ACHN (cell line): ENCODE results near the gene C5orf15.
A peak's percentile ranks its signal among the peaks of the same experiment; 100 is the strongest.
"Not testable (repeated sequence)": the region's sequence is repeated elsewhere in the genome, so short reads cannot be mapped to it uniquely, and the experiment has no call there.

Experiments
- DNase-seq: peaks from one replicate; pipeline ENCODE4 v3.0.0-alpha.2; 2015
- in situ Hi-C: cut with HindIII; loops from 2 replicates; pipeline ENCODE4 v1.10.0; 2017; ENCODE audit warnings: low sequenced_read_pairs, low pct_ligation_motif_present, low pct_unique_long_range_greater_than_20kb

The C5orf15 gene

DNA sequence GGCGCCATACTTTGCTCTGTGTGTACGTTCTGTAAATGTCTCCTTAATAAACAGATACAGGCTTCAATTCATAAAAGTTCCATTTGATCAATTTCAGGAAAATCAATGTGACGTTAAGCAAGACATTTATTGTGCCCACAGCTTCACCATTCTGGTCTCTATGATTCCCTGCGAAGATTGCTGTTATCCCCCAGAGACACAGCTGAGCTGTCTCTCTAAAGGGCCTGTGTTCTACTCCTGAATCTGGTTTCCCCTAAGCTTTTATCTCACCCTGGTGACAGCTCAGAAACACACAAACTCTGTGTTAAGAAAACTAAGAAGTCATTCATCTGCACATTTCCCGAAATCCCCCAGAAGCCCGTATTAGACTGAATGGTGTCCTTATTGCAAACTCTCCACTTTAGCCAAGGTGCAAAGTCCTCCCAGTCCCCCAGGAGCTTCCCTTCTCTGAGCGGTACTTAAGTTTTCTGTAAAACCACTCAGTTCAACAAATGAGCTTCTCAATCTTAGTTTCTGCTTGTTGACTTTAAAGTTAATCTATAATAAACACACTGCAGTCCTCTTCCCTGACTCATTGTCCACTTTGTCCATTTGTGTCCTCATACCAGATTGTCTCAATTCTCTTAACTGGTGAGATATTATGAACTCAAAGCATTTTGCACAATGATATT is 1.4 kb upstream of the C5orf15 start:
- in situ Hi-C loops, result no loop called here
- DNase-seq, result peak; percentile 81

DNA sequence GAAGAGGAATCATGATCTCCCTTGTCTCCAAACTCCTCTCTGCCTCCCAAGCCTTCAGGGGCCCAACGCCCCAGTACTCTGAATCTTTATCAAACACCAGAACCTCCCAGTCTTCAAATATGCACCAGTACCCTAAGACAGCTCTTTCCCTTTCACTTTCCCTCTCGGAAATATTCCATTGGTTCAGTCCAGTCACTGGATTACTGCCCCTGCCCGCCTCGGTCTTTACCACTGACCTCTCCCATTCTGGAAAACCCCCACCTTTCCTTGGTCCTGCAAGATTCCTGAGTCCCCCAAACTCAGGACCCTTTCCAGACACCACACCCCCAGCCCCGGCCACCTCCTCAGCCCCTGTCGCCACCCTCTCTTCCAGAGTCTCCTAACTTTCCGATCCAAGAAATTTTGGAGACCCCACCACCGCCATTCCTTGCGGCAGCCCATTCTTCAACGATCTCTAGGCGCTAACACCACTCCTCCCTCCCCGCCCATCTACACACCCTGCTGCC is 674 bp downstream of the C5orf15 start:
- in situ Hi-C loops, result no loop called here
- peak; percentile 59 for DNase-seq

DNA sequence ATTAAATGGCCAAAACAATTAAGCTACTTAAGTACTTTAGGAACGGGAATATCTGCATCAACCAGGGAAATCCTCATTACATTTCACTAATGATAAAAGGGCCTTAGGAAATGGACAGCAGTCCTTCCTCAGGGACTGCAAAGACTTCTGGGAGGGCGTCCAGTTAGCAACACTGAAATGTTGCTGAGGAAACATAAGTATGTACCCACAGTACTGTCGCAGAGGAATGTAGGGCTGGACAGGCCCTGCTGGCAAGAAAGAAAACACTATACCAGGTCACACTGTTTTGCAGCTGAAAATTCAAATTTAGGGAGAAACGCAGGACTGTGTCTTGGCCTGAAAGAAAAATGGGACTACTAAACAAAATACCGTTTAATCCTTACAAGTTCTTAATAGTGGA is 1.3 kb downstream of the C5orf15 start:
- in situ Hi-C loops, result no loop called here
- DNase-seq, result no peak

DNA sequence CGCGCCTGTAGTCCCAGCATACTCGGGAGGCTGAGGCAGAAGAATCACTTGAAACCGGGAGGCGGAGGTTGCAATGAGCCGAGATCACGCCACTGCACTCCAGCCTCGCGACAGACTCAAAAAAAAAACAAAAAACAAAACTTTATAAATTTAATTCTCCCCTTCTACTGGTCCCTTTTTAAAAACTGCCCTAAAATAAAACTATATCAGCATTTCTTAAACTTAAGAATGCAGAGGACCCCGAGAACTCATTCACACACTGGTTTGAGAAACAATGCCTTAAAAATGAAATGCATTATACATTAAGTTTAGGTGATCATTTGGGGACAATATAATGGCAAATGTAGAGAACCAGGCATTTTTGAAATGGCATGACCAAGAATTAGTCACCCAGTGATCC is 2.3 kb downstream of the C5orf15 start:
- DNase-seq, result no peak
- in situ Hi-C loops, result no loop called here

DNA sequence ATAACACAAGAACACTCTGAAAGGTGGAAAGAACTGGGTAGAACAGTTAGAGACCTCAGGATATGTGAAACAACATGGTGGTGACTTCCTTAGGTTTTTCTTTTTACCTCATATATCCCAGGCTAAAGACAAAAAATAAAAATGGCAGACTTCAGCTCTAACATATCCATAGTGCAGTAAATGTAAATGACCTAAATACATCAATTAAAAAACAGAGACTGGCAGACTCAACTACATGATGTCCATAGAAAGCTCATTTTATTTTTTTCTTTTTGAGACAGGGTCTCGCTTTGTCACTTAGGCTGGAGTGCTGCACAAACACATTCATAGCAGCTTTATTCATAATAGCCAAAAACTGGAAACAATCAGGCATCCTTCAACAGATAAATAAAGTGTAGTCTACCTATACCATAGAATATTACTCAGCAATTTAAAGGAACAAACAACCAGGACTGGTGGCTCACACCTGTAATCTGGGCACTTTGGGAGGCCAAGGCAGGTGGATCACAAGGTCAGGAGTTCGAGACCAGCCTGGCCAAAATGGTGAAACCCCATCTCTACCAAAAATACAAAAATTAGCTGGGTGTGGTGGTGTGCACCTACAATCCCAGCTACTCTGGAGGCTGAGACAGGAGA is 4.8 kb downstream of the C5orf15 start:
- in situ Hi-C loops, result no loop called here
- no peak for DNase-seq

DNA sequence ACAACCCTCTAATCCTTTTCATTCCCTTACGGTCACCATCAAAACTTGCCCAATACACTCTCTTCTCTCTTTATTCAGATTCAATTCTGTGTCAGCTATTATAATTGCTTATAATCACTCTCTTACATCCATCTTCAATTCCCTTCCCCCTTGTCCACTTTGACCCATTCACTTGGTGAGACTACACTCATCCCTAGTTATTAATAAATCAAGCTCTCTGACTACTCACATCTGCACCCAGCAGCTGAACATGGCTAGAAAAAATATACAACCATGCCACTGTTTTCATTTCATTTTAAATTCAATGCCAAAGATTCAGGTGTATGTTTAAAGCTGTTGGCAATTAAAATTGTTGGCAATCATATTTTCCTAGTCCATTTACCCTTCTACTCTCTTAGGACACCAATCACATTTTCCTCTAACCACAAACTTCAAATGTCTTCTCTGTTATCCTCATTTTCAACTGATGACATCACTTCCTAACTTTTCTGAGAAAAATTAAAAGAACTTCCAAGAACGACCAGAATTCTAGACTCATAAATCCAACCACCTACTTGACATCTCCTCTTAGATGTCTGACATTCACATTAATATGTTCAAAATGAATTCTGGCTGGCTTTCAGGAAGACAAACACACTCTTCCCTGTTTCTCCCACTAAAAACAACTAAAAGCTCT is 5.5 kb downstream of the C5orf15 start:
- in situ Hi-C loops, result no loop called here
- DNase-seq, result peak; percentile 33

DNA sequence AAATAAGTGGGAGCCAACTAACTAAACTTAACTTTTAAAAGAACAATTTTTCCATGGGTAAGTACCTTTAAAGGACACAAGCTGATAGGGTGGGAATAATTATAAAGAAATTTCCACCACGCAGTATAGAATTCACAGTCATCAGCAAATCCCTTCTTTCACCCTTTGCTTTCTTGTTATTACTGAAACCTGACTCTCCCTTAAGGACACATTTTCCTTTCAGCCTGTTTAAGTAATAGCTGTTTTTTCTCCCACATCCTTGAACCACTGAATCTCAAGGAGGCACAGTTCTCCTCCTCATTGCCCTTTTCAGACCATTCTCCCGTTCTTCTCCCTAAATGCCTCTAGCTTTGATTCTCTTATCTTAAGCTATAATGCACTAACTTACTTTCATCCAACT is 6.3 kb downstream of the C5orf15 start:
- in situ Hi-C loops, result no loop called here
- DNase-seq, result no peak

DNA sequence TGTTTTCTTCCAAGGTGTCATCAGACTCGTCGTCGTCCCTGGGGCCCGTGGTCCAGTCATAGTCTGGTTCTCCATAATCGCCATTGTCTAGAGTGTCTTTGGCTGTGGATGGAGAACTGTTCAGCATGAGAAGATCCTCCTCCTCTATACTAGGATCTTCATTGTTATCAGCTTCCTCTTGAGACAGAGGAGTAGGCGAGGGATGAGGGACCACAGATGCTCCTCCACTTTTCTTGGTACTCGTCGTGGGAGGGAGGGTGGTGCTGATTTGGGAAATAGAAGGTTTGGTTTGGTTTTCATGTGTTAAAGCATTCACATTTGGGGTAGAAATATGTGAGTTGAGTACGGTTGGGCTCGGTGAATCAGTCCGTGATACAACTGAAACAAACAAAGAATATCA is 8.8 kb downstream of the C5orf15 start:
- in situ Hi-C loops, result no loop called here
- DNase-seq, result no peak

DNA sequence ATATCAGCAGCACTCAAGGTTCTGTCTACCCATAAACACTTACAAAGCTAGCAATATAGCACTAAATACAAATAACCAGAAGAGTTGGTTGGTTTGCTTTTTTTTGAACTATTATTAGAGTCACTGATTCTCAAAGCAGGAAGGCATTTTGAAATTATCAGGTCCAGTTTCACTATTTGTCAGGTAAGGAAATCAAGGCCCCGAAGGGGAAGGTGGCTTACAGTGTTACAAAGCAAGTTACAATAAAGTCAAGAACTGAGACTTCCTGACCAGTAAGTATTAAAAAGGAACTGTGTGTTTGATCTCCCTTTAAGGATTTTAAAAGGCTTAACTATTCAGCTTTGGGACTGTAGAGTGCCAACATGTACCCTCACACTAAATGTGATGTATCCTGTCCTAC is 10.8 kb downstream of the C5orf15 start:
- in situ Hi-C loops, result no loop called here
- DNase-seq, result no peak

DNA sequence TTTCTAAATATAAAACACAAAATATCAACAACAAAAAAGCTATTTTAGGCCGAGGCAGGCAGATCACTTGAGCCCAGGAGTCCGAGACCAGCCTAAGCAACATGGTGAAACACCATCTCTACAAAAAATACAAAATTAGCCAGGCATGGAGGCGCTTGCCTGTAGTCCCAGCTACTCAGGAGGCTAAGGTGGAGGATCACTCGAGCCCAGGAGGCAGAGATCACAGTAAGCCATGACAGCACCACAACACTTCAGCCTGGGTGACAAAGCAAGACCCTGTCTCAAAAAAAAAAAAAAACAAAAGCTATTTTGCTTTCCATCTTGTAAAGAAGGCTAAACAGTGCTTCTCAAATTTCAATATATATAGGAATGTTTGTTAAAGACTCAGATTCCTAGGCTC is 11.3 kb downstream of the C5orf15 start:
- in situ Hi-C loops, result no loop called here
- DNase-seq, result no peak

DNA sequence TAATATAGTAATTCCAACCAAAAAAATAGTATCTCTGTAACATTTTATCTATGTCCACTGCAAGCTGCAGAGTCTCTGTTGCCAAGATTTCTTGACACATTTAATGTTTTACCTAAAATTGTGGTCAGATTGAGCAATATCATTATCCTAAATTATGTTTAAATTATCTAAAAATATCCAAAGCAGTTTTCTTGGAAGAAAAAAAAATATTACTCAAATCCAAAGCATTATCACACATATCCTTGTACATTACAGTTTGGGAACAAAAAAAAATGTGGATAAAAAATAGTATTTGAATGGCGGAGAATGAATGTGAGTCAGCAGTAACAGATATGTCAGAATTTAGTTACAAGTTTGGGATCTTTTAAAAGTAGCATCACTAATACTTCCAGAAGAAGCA is 12.2 kb downstream of the C5orf15 start:
- in situ Hi-C loops, DNase-seq: not testable (repeated sequence)

DNA sequence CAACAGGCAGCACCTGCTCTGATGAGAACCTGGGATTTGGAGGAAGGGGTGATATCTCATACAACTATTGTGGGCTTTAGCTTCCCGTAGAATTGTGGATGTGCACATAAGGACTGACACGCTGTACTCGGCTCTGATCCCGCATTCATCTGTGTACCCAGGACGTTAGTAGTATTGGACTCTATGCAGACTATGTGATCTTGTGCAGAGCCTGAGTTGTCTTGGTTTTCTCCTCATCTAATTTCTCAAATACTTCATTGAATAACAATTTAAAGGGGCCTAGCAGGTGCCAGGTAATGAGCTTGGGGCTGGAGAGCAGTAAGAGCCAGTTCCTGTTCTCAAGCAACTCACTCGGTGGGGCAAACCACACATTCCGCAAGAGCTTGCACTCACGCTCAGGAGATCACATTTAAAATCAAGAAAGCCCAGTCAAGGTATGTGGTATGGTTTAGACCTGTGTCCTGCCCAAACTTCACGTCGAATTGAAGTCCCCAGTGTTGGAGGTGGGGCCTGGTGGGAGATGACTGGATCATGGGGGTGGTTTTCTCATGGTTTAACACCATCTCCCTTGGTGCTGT is 14.8 kb downstream of the C5orf15 start:
- in situ Hi-C loops, result no loop called here
- DNase-seq, result no peak

DNA sequence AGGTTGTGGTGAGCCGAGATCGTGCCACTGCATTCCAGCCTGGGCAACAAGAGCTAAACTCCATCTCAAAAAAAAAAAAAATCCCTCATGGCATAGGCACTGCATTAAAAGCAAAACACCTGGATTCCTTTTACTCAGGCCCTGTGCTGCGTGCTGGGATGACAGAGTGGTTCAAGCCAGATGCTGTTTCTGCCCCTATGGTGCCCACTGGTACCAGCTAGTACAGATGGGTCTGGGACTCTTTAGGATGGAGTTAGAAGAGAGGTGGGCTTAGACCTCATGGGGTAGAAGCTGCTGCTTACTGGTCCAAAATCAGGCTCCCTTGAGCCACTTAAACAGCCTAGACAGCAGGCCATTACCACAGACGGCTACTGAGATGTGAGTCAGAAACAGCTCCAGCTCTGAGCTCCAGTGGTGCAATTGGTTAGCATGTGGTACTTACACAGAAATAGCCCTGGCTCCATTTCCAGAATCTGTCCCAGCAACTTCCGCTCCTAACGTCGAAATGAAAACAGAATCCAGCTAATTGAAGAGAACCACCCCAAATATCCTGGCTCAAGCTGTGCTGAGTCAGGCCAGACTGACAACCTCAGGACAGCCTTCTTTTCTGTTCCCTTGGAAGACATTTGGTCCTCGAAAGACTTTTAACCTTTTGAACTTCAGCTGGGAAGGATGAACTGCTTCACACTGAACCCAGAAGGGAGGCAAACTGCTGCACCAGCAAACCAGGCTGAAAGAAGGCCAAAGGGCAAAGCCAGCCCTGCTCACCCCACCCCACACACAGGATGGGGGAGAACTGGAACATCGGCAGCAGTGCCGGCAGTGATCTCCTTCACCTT is 15.5 kb downstream of the C5orf15 start:
- in situ Hi-C loops, result no loop called here
- DNase-seq, result no peak

DNA sequence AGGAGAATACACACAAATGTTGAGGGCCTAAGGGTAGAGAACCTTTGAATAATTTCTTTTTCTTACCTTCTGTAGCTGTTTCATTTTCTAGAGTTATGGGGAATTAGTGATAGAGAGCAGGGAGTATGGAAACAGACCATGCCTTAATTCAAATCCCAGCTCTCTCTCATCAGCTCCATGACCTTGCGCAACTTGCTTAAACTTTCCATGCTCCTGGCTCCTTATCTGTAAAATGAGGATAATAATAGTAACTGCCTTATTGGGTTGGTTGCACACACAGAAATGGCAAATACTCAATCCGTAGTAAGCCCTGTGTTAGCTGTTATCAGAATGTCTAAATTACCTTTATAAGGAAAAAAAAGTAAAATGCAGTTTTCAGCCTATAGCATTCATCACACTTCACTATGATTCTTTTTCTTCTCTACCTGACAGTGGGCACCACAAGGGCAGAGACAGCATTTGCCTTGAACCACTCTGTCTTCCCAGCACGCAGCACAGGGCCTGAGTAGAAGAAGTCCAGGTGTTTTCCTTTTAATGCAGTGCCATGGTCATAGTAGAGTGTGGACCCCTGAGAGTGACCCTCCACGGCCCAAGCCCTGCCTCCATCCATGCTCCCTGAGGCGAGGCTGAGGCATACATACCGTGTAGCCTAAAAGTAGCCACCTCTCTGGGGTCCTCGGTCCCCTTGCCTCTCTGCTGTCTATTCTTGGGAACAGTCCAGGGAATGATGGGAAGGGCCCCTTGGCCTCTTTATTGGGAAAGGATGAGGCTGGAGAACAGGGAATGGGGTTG is 17.4 kb downstream of the C5orf15 start:
- no peak for DNase-seq
- in situ Hi-C loops, result no loop called here

DNA sequence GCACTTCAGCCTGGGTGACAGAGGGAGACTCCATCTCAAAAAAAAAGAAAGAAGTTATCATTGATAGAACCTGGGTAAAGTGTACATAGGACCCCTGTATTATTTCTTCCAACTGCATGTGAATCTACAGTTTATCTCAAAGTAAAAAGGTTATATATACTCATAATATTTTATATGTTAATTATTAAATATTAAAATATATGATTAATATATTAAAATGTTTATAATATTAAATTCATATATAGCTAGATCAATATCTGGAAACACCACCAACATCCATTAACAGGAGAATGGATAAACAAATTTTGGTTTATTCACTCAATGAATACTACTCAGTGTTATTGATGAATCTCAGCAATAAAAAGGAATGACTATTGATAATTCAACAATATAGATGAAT is 19.7 kb downstream of the C5orf15 start:
- in situ Hi-C loops, result no loop called here
- DNase-seq, result no peak

DNA sequence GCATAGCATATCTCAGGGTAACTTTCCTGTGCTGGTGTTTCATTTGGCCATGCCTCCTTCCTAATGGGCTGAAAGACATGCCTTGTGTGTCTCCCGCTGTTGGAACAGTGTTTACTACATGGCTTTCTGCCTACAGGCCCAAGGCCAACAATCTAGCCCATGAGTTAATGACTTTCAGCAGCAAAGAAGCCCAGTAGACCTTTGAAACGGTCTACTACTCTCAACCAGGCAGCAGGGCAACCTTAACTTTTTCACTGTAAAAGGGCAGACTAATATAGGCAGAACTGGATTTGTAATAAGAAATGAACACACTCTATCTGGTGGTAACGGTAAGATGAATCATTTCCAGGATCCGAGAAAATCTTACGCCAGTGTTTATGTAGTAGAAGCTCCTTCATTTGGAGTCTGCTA is 21.0 kb downstream of the C5orf15 start:
- in situ Hi-C loops, result no loop called here
- no peak for DNase-seq

DNA sequence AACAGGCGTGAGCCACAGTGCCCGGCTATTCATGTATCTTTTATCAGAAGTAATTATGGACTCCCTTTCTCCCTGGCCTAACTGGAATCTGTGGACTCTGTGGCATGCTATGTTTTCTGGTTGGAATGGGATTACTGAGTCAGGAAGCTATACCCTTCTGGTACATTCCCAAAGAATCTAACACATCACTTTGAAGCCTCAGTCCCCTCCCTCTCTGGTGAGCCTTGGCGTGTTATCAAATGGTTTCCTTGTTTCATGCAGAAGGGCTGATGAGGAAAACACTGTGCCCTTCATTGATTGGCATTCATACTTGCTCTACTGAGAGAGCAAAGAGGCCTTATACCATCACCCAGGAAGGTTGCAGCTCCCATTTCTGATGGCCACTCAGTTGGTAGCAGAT is 22.9 kb downstream of the C5orf15 start:
- in situ Hi-C loops, result no loop called here
- DNase-seq, result no peak
